ENCODE results near the gene WDFY2.

DNA sequence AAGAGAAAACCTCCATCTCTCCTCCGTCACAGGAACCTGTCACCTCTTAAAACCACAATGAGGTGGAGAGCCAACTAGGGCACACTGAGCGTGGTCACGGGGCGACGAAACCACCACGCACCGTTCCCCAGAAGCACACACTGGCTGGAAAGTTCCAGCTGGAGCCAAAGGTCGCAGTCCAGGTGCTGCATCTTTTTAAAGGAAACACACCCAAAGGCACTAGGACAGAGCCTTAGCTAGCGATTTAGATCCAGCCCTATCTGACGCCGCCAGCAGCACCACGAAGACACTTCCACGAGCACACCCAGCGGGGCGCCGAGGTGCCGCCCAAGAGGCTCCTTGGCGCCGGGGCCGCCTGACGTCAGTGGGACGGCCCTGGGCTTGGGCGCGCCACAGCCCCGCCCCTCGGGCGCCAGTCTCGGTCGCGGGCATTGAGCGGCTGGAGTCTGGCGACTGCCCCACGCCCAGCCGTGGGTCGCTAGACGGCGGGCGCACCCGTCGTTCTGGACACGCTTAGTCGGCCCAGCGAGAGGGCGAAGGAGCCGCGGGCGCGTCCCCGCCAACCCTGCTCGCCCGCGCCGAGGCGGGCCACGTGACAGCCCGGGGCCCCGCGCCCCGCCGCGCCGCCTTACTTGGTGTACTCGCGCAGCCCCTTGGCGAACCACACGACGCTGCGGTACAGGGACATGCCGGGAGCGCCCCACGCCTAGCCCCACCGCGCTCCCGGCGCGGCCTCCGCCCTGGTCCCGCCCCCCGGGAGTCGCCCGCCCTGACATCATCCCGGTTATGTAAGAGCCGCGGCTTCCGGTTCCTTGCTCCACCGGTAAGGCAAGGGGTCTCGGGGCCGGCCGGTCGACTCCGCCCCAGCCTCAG is 219.4 kb downstream of the WDFY2 start, which contains the start of gene DHRS12:
- TF ChIP-seq SUZ12 (IDR thresholded peaks at IDR 0.05; ENCODE audit: extremely low read depth, insufficient read depth, insufficient read length) = no peak
- TF ChIP-seq ZNF274 (IDR thresholded peaks at IDR 0.05; ENCODE audit: low read depth, low read length) = no peak
